GM23338 (cell line): ENCODE results near the gene SLU7.

Source experiments
- CTCF ChIP-seq, 2 experiments: fragments of 200-600 bp in 1 of 2; sonication (generic) in 1 of 2; conservative IDR thresholded peaks; 2 replicates each; pipeline versions ENCODE4 v1.5.1 to v1.6.1; 2016 to 2017; ENCODE audit warnings: antibody characterized with exemption in 2 of 2, low read depth in 2 of 2, mild to moderate bottlenecking in 2 of 2, moderate library complexity in 1 of 2
- ETS1 ChIP-seq: IDR thresholded peaks from 2 replicates; pipeline ENCODE4 v1.6.1; 2016; ENCODE audit warnings: antibody characterized with exemption
- EZH2phosphoT487 ChIP-seq: fragments of 200-600 bp; sonication (generic); IDR thresholded peaks from one replicate; pipeline ENCODE4 v1.8.1; 2018; ENCODE audit warnings: antibody characterized with exemption; ENCODE audit not compliant: unreplicated experiment
- JUNB ChIP-seq: IDR thresholded peaks from one replicate; pipeline ENCODE4 v1.6.1; 2016; ENCODE audit warnings: antibody characterized with exemption; ENCODE audit not compliant: unreplicated experiment
- POLR2AphosphoS5 ChIP-seq: IDR thresholded peaks from 2 replicates; pipeline ENCODE4 v1.6.1; 2016; ENCODE audit warnings: antibody characterized with exemption, low read depth
- STAT1 ChIP-seq: IDR thresholded peaks from one replicate; pipeline ENCODE4 v1.6.1; 2016; ENCODE audit warnings: antibody characterized with exemption; ENCODE audit not compliant: unreplicated experiment
- ZNF331 ChIP-seq: fragments of 250-450 bp; sonication (Bioruptor Pico); IDR thresholded peaks from 2 replicates; pipeline ENCODE4 v1.5.0; 2020; ENCODE audit warnings: low read depth, mild to moderate bottlenecking, moderate library complexity
- ZNF462 ChIP-seq: fragments of 250-450 bp; sonication (Bioruptor Pico); IDR thresholded peaks from 2 replicates; pipeline ENCODE4 v1.5.0; 2020; ENCODE audit warnings: mild to moderate bottlenecking, moderate library complexity

- no peak for TF ChIP-seq CTCF (conservative IDR thresholded peaks at IDR 0.05; ENCODE audit: low read depth in 2 of 2)
- no peak for TF ChIP-seq ETS1
- TF ChIP-seq ZNF331 (CRISPR knock-in tag): no peak
- no peak for TF ChIP-seq EZH2phosphoT487
- TF ChIP-seq POLR2AphosphoS5: no peak
- no peak for TF ChIP-seq ZNF462 (CRISPR knock-in tag)
- TF ChIP-seq STAT1: no peak
- TF ChIP-seq JUNB: no peak
Observed at GRCh38 chr5:160463740-160464465, 45.0 kb upstream of the SLU7 start.
